GM19025 (cell line): ENCODE results near the gene EML4.
"Not testable (repeated sequence)": the region's sequence is repeated elsewhere in the genome, so short reads cannot be mapped to it uniquely, and the experiment has no call there.

Experiments
- ATAC-seq: cut with Tn5 transposase; IDR thresholded peaks from one replicate; pipeline ENCODE4 v1.9.1; 2021; ENCODE audit warnings: mild to moderate bottlenecking, low read depth, moderate library complexity; ENCODE audit not compliant: unreplicated experiment

Gene EML4

DNA sequence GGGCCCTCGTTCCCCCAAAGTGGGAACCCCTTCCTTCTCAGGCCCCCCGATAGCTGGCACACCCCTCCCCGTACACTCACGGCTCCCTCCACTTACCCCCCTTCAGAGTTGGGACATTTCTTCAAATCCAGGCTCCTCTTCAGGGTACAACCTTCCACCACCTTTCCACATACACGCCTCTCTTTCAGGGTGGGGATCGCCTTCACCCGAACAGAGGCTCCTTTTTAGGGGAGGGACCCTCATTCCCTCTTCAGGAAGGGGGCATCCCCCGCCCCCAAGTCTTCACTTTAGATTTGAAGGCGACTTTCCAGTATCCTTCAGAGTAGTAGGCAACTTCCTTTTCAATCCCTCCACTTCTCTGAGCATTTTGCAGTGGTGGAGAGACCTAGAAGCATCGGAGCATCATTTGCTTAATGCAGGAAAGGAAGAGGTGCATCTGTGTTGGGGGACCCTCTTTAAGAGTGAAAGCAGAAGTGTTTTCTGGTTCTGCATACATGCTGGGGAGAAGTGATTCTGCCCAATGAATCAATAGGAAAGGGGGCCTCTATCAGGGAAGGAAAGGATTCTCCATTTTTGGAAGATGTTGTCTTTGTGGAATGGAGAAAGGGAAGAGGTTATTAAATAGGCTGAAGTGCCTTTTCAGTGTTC is 845 bp downstream of the EML4 start:
- ATAC-seq: peak; percentile 15

DNA sequence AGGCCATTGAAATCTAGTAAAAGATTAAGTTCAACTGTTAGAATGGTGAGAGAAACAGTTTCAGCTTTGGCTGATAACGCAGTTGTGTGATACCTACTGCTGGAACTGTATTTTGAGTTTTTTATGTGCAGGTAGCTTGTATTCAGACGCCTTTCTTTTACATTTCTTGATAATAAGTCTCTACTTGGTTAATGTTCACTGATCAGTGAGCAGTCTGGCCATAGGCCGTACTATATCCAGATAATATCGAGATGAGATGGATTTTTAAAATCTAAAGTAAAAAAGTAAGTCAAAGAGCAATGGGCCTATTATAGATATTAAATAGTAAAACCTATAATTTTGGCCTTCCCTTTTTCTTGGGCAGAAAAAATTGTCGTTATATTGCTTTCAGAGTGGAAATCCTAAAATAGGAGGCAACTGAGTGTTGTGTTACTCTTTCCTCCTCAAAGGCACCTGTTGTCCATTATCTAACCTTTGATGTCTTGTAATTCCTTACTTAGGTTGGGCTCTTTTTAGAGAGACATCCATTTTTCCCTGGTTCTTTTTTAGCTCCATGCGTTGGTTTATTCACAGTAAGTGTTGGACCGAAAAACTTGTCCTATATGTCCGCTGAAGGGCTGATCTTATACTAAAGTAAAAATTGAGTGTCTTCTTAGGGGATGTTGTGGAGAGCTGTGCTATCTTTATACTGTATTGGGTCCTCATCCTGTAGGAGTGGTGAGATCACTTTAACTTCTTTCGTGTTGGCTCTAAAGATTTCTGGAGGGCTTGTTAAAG is 1.7 kb downstream of the EML4 start:
- no peak for ATAC-seq

DNA sequence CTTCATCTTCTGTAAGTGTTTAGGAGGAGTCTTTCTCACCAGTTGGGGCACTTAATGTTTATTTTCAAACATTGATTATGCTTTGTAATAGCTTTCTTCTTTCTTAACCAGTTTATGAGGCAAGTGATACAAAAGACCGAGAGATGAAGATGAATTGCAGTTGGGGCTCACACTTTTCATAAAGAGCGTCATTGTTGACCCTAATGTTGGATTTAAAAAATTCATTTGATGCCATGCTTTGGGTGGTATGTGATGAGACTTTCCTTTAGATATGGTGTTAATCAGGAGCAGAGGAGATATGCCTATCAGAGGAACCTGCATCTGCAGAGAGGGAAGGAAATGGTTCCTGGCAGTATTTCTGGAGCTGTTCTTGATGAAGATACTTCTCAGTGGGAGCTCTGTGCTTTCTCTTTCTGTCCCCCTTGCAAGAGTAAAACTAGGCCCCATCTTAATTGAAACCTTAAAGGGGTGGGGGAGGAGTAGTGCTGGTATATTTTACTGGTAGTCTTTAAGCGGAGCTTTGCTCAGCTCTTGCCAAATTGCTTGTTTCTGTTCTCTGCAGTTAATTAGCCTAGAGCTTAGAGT is 2.3 kb downstream of the EML4 start:
- no peak for ATAC-seq

DNA sequence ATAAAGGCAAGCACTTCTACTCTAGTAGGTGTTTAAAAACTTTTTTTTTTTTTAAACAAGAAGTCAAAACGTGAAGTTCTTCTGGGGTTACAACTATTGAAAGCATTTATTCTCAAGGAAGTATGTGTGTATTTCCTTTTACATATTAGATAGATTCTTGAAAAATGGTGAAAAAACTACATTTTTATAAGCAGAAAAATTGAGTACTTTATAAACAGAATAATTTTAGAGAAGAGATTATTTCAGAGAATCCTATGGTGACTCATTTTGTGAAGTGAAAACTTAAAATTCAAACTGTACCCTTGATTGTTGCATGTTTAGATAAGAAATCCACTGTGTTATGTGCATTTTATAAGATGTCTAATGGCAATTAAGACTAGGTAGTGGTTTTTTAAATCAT is 2.9 kb downstream of the EML4 start:
- no peak for ATAC-seq

DNA sequence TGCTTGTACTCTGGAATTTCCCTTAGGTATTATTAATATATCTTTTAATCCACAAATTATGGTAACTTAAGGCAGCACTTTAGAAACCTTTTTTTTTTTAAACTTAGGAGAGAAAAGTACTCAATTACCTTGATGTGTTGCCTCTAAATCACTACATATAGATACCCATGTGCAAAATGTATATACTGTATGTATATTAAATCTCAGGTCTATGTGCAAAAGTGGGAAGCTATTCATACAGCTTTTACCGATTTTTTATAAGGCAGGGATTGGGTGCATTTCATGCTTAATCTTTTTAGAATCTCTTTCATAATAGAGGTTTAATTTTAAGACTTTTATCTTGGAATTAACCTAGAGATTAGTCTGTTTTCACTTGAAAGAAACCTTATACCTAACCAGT is 3.4 kb downstream of the EML4 start:
- ATAC-seq: no peak

DNA sequence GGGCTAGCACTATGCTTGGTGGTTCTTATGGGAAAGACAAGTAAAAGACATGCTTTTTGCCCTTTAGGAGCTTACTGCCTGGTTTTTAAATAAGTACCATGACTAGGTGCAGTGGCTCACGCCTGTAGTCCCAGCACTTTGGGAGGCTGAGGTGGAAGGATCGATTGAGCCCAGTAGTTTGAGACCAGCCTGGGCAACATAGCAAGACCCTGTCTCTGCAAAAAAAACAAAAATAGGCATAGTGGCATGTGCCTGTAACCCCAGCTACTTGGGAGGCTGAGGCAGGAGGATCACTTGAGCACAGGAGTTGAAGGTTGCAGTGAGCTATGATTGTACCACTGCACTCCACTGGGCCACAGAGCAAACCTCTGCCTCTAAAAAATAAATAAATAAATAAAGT is 4.3 kb downstream of the EML4 start:
- ATAC-seq: not testable (repeated sequence)

DNA sequence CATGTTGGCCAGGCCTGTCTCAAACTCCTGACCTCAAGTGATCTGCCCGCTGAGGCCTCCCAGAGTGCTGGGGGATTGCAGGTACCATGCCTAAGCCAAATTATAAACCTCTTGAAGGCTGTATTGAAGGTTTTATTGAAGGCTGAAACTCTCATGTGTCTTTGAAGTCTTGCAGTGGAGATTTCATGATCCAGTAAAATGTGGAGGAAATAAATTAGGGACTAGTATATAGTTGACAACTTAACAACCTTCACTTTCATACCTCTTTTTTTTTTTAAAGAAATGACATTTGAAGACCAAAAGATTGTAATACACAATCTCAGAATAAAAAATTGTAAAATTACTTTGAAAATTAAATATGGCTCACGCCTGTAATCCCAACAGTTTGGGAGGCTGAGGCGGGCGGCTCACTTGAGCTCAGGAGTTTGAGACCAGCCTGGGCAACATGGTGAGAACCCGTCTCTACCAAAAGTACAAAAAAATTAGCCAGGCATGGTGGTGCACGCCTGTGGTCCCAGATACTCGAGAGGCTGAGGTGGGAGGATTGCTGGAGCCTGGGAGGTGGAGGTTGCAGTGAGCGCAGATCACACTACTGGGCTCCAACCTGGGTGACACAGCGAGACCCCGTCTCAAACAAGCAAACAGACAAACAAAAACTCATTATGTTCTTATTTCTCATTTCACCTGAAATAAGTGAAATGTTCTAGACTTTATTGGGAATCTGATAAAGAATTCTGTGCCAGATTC is 8.0 kb downstream of the EML4 start:
- ATAC-seq: no peak

DNA sequence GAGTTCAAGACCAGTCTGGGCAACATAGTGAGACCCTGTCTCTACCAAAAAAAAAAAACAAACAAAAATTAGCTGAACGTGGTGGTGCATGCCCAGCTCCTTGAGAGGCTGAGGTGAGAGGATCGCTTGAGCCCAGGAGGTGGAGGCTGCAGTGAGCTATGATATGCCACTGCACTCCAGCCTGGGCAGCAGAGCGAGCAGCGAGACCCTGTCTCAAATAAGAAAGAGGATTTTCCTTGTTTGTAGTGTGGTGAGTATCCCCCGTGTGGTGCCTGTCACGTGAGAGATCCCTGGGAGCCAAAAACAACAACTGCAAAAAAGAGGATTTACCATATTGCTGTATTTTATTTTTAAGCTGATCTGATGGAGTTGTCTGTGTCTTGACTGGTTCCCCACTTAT is 9.2 kb downstream of the EML4 start:
- no peak for ATAC-seq

DNA sequence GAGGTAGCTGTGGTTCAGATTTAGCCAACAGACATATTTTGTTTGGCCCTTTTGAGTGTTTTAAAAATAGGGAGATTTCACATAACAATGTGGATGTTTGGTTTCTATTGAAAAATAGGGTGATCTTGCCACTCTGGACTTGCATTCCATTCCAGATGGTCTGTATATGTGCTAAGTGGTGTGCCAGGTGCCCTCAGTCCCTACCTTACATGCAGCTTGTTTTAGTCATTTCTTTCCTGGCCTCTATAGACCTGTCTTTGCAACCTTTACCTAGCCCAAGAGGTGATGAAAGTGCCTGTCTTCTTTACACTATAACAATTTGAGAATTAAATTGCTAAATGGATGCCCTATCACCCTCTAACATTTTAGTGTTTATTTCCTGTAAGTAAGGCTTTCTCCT is 11.1 kb downstream of the EML4 start:
- ATAC-seq: no peak

DNA sequence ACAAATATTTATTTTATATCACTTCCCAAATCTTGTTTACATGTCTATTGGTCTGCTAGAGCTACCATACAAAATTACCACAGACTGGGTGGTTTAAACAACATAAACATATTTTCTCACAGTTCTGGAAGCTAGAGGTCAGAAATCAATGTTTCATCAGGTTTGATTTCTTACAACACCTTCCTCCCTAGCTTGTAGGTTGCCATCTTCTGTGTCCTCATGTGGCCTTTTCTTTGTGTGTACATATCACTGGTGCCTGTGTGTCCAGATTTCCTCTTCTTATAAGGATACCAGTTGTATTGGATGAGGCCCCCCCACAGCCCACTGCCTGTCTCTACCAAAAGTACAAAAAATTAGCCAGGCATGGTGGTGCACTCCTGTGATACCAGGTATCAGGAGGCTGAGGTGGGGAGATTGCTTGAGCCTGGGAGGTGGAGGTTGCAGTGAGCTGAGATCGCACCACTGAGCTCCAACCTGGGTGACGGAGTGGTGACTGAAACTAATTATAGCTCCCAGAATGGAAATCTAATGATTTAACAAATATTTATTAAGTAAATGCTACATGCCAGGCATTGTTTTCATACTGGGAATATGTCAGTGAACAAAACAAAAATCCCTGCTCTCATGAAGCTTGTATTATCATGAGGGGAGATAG is 13.6 kb downstream of the EML4 start:
- no peak for ATAC-seq

DNA sequence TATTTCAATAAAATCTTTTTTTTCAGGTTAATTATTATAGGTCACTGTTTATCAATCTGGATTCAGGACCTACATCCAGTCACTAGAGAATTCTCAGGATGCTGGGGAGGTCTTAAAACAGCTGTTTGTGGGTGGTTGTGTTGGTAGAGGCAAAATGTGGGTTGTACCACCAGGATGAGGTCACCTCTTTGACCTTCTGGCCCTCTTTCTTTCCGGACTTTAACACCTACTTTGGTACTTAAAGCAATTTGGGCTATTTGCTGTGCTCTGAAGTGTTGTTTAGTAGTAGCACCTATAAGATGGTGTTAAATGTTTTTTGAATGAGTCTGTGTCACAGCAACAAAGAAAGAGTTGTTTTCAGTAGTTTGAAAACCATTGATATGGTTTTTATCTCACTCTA is 14.6 kb downstream of the EML4 start:
- no peak for ATAC-seq

DNA sequence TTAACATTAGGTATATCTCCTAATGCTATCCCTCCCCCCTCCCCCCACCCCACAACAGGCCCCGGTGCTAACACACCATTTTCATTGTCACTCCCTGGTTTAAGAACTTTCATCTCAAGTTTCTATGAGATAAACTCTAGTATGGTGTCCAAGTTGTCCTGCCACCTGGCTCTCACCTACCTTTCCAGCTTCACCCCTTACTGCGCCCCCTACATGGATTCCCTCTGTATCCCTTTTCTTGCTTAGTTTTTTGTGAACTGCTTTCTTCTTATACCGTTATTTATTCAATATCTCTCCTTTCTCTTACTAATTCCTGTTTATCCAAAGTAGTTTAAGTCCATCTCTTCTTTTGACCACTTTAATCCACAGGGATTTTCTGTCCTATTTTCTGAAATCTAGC is 15.2 kb downstream of the EML4 start:
- ATAC-seq: no peak

DNA sequence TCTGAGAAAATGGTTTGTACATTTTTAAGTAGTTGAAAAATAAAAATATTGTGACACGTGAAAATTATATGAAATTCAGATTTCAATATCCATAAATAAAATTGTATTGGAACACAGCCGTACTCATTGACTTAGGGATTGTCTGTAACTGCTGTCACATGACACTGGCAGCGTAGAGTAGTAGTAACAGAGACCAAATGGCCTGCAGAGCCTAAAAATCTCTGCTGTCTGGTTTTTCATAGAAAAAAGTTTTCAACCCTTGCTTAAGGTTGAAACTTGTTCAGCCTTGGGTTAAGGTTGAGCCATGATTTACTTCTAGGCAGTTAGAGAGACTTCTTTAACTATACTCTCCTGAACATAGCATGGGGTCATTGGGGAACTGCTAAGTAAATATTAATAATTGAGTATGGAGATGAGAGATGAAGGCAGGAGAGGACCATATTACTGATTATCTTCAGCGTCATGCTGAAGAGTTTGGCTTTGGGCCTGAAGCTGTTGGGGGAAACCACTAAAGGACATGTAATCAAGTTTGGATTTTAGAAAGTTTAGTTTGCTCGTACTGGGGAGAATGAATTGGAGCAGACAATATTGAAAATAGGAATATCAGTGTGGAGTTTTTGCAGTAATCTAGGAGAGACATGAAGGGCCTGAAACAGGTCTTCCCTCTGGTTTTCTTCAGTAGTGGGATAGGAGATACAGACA is 16.2 kb downstream of the EML4 start:
- no peak for ATAC-seq

DNA sequence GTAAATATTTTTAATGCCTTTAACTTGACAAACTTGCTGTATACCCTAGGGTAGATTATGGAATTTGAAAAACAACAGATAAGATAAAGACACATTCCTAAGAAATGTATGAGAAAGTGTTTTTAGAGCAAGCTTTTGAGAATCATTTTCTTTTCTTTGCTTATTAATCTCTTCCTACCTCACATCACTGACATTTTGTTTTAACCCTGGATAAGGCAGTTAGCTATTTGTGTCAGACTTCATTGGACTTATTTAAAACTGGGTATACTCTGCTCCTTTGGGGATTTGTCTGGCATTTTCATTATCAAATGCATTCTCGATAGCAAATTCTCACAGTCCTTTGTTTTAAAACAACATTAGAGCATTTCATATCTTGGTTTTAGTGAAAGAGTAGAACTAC is 17.2 kb downstream of the EML4 start:
- ATAC-seq: no peak

DNA sequence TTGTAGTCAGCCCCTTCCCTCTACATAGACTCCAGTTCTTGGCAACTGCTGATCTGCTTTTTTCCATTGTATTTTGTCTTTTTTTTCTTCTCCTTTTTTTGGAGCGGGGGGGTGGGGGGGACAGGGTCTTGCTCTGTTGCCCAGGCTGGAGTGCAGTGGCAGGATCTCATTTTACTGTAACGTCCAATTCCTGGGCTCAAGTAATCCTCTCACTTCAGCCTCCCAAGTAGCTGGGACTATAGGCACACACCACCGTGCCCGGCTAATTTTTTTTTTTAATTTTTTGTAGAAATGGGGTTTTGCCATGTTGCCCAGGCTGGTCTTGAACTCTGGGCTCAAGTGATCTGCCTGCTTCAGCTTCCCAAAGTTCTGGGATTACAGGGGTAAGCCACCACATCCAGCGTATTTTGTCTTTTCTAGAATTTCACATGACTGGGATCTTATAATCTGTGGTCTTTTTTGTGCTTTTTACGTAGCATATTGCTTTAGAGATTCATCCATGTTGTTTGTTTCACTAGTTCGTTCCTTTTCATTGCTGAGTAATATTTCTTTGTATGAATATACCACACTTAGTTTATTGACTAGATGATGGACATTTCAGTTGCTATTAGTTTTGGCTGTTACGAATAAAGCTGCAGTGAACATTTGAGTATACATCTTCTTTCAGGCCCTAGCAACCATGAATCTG is 17.9 kb downstream of the EML4 start:
- ATAC-seq: no peak

DNA sequence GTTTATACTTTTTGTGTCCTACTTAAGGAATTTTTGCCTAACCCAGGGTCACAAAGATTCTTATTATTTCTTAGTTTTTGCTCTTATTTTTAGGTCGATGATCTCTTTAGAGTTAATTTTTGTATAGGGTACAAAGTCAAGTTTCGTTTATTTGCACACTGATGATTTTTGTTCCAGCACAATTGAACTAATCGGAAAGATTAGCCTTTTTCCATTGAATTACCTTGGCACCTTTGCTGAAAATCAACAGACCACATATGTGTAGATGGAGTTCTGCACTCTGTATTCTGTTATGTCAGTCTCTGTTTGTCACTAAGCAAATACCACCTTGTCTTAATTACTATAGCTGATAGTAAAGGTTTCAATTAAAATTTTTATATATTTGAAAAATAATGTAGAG is 18.7 kb downstream of the EML4 start:
- no peak for ATAC-seq

DNA sequence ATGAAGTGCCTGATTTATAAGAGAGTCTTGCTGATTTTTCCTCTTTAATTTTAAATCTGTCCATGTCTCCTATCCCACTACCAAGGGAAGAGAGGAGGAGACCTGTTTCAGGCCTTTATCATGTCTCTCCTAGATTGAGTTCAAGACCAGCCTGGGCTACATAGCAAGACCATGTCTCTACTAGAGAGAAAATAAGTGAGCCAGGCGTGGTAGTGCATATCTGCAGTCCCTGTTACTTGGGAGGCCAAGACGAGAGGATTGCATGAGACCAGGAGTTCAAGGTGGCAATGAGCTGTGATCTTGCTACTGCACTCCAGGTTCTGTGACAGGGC is 20.0 kb downstream of the EML4 start:
- no peak for ATAC-seq

DNA sequence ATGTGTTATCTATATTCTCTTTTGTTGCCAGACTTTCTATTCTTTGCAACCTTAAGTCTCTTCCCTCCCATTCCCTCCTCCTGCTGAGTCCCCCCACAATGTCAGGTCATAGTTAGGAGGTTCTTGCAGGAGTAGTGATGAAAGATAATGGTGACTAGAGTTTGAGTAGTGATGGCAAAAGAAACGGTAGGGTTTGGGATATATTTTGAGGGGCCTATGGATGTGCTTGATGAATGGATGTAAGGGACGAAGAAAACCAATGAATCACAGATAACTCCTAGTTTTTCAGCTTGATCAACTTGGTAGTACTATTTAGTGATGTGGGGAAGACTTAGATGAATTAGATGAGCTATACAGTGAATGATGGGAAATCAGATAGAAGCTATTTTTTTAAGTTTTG is 21.0 kb downstream of the EML4 start:
- ATAC-seq: no peak

DNA sequence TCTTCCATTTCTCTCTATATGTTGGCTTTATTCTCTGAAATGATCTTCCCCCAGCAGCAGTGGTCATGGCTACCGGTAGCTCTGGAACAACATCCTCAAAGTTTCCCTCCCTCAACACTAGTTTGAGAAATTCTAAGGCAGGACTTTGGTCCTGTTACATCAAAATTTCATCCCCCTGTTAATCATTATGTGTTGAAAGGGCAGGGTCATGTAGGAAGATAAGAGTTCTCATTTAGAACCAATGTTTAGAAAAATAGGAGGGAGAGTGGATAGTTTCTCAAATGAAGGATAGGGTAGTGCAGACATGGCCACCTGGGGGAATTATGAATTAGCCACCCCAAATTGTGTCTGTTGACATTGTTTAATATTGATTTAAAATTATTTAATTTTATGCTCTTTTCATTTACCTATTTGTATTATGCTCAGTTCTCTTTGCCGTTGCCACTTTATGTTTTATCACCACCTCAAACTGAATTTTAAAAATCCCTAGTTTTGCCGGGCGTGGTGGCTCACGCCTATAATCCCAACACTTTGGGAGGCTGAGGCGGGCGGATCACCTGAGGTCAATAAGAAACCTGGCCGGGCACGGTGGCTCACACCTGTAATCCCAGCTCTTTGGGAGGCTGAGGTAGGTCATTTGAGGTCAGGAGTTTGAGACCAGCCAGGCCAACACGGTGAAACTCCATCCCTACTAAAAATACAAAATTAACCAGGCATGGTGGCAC is 22.3 kb downstream of the EML4 start:
- no peak for ATAC-seq
